Activated CD4-positive, alpha-beta T cell treated with anti-CD3 and anti-CD28 coated beads for 48 hours (primary cell): Measurements from ENCODE around the gene SORCS2.

Experiments used
- DNase-seq: peaks from one replicate; pipeline ENCODE4 v3.0.0-alpha.2; 2020

The SORCS2 gene

GRCh38 chr4:7248857-7249256 lies 56.5 kb downstream of the SORCS2 start:
- no peak for DNase-seq

- no peak for DNase-seq
These were observed 59.0 kb downstream of the SORCS2 start for GRCh38 chr4:7251321-7251720.

GRCh38 chr4:7252051-7252450 lies 59.7 kb downstream of the SORCS2 start:
- no peak for DNase-seq

- DNase-seq = no peak
These were observed 60.4 kb downstream of the SORCS2 start for GRCh38 chr4:7252510-7253340.

- DNase-seq = no peak
These were observed 61.0 kb downstream of the SORCS2 start for GRCh38 chr4:7253341-7253700.

GRCh38 chr4:7253837-7254236 lies 61.5 kb downstream of the SORCS2 start:
- no peak for DNase-seq

GRCh38 chr4:7254736-7255487 lies 62.6 kb downstream of the SORCS2 start:
- DNase-seq = no peak

- DNase-seq = no peak
These were observed 63.1 kb downstream of the SORCS2 start for GRCh38 chr4:7255488-7255881.

- DNase-seq = no peak
These were observed 63.7 kb downstream of the SORCS2 start for GRCh38 chr4:7255996-7256395.

GRCh38 chr4:7256984-7257810 lies 64.9 kb downstream of the SORCS2 start:
- no peak for DNase-seq

GRCh38 chr4:7259039-7259438 lies 66.7 kb downstream of the SORCS2 start:
- DNase-seq = no peak

GRCh38 chr4:7260569-7260968 lies 68.2 kb downstream of the SORCS2 start:
- no peak for DNase-seq

- DNase-seq = no peak
These were observed 68.7 kb downstream of the SORCS2 start for GRCh38 chr4:7261087-7261486.

- DNase-seq = no peak
These were observed 69.2 kb downstream of the SORCS2 start for GRCh38 chr4:7261536-7261935.

GRCh38 chr4:7262134-7262533 lies 69.8 kb downstream of the SORCS2 start:
- no peak for DNase-seq

- DNase-seq = no peak
These were observed 70.8 kb downstream of the SORCS2 start for GRCh38 chr4:7263166-7263565.

GRCh38 chr4:7264694-7265093 lies 72.4 kb downstream of the SORCS2 start:
- DNase-seq = no peak

GRCh38 chr4:7266525-7267292 lies 74.4 kb downstream of the SORCS2 start:
- no peak for DNase-seq

GRCh38 chr4:7267829-7268228 lies 75.5 kb downstream of the SORCS2 start:
- no peak for DNase-seq

GRCh38 chr4:7268941-7269340 lies 76.6 kb downstream of the SORCS2 start:
- no peak for DNase-seq

GRCh38 chr4:7270121-7270520 lies 77.8 kb downstream of the SORCS2 start:
- DNase-seq = no peak

- DNase-seq = no peak
These were observed 80.1 kb downstream of the SORCS2 start for GRCh38 chr4:7272404-7272803.
